H1 (cell line): ENCODE measurements around the gene H6PD. TPM values are rescaled to one million over a fixed set of nuclear protein-coding genes. Genes with fewer than 3 reads are reported as not detected.

ENCODE experiments used
- CTCF ChIA-PET: fragments of 300-600 bp; sonication (Branson Sonifier 250); formaldehyde crosslinking; loops from one replicate; lab custom pipeline; 2021; ENCODE audit not compliant: partially characterized antibody; lab: Charles Lee
- POLR2A ChIA-PET: fragments of 300-600 bp; sonication (Branson Sonifier 250); formaldehyde crosslinking; loops from one replicate; lab custom pipeline; 2021; ENCODE audit warnings: inconsistent platforms; ENCODE audit not compliant: partially characterized antibody; lab: Charles Lee
- DNase-seq, 2 experiments: peaks; one replicate each; pipeline versions ENCODE4 v3.0.0 to v3.0.0-alpha.2; 2010 to 2022; ENCODE audit warnings: low spot score in 2 of 2, low read depth in 1 of 2, mixed read lengths in 1 of 2
- FAIRE-seq: peaks from 2 replicates; lab custom pipeline; 2011; peaks lifted over from hg19 to GRCh38; lab: Jason Lieb, UNC
- H2AFZ ChIP-seq: 2 replicates; pipeline ENCODE4 v1.8.1; 2012; ENCODE audit warnings: low read length, inconsistent platforms
- H2AK5ac ChIP-seq: 2 replicates; pipeline ENCODE4 v1.6.1; 2013; ENCODE audit warnings: low read depth, low read length
- H2BK120ac ChIP-seq: replicated peaks from 2 replicates; pipeline ENCODE3; 2013; ENCODE audit warnings: low read depth, low read length, inconsistent platforms
- H2BK12ac ChIP-seq: 2 replicates; pipeline ENCODE4 v1.6.1; 2013; ENCODE audit warnings: low read depth, low read length
- H2BK15ac ChIP-seq: 2 replicates; pipeline ENCODE4 v1.6.1; 2013; ENCODE audit warnings: low read length
- H2BK20ac ChIP-seq: 2 replicates; pipeline ENCODE4 v1.6.1; 2013; ENCODE audit warnings: low read length
- H2BK5ac ChIP-seq: 2 replicates; pipeline ENCODE4 v1.6.1; 2013; ENCODE audit warnings: low read depth, low read length
- H3K14ac ChIP-seq: 2 replicates; pipeline ENCODE4 v1.6.1; 2013; ENCODE audit warnings: inconsistent platforms; ENCODE audit not compliant: insufficient read length
- H3K18ac ChIP-seq: 2 replicates; pipeline ENCODE4 v1.6.1; 2013; ENCODE audit warnings: low read length; ENCODE audit errors: extremely low read depth
- H3K23ac ChIP-seq: 2 replicates; pipeline ENCODE4 v1.6.1; 2013; ENCODE audit warnings: inconsistent platforms; ENCODE audit not compliant: insufficient read length
- H3K23me2 ChIP-seq: 2 replicates; pipeline ENCODE4 v1.6.1; 2013; ENCODE audit warnings: low read depth, low read length
- H3K27ac ChIP-seq: 2 replicates; pipeline ENCODE4 v1.6.1; 2011; ENCODE audit warnings: low read depth, low read length, inconsistent platforms
- H3K27me3 ChIP-seq, 4 experiments: replicated peaks in 1 of 4; 1 replicate in 1 of 4; 2 replicates in 3 of 4; pipeline versions ENCODE4 v1.6.1 to v1.8.1; 2011 to 2013; ENCODE audit warnings: low read length in 3 of 4, mild to moderate bottlenecking in 3 of 4, inconsistent platforms in 2 of 4, mixed read lengths in 2 of 4, moderate library complexity in 1 of 4; ENCODE audit not compliant: control insufficient read depth in 3 of 4, insufficient read depth in 3 of 4; ENCODE audit errors: extremely low read depth in 1 of 4
- H3K36me3 ChIP-seq, 4 experiments: 2 replicates each; pipeline versions ENCODE4 v1.6.1 to v1.8.1; 2011 to 2013; ENCODE audit warnings: mild to moderate bottlenecking in 4 of 4, low read length in 3 of 4, moderate library complexity in 2 of 4, control low read depth in 1 of 4, inconsistent platforms in 1 of 4; ENCODE audit not compliant: insufficient read depth in 4 of 4, control insufficient read depth in 2 of 4
- H3K4ac ChIP-seq: replicated peaks from 2 replicates; pipeline ENCODE3; 2013; ENCODE audit warnings: low read length, low read depth, mixed read lengths, inconsistent platforms; ENCODE audit not compliant: insufficient read length
- H3K4me1 ChIP-seq, 4 experiments: replicated peaks in 1 of 4; 1 replicate in 1 of 4; 2 replicates in 3 of 4; pipeline versions ENCODE4 v1.6.1 to v1.8.1; 2011 to 2013; ENCODE audit warnings: low read length in 3 of 4, inconsistent platforms in 2 of 4, mixed read lengths in 1 of 4; ENCODE audit not compliant: insufficient read depth in 4 of 4, control insufficient read depth in 3 of 4
- H3K4me2 ChIP-seq, 2 experiments: 2 replicates each; pipeline versions ENCODE4 v1.6.1 to v1.8.1; 2011 to 2013; ENCODE audit warnings: low read depth in 2 of 2, low read length in 2 of 2, control low read depth in 1 of 2, inconsistent platforms in 1 of 2, mild to moderate bottlenecking in 1 of 2; ENCODE audit not compliant: insufficient read depth in 1 of 2
- H3K4me3 ChIP-seq, 4 experiments: fragments of 200-600, 300-600 bp in 1 of 4; sonication (generic), shearing (Covaris generic), sonication (Bioruptor Twin) in 1 of 4; 2 replicates each; pipeline versions ENCODE4 v1.5.1 to v1.8.1; 2011 to 2016; ENCODE audit warnings: low read length in 4 of 4, low read depth in 3 of 4, control low read depth in 2 of 4, inconsistent platforms in 2 of 4, mild to moderate bottlenecking in 2 of 4, mixed read lengths in 1 of 4, moderate library complexity in 1 of 4; ENCODE audit not compliant: insufficient read depth in 2 of 4; ENCODE audit errors: extremely low read depth in 1 of 4
- H3K56ac ChIP-seq: replicated peaks from 2 replicates; pipeline ENCODE3; 2013; ENCODE audit warnings: low read depth, mild to moderate bottlenecking, mixed read lengths, low read length, inconsistent platforms; ENCODE audit not compliant: insufficient read length
- H3K79me1 ChIP-seq: 2 replicates; pipeline ENCODE4 v1.6.1; 2013; ENCODE audit warnings: low read depth, low read length, control low read depth
- H3K79me2 ChIP-seq, 2 experiments: 2 replicates each; pipeline versions ENCODE4 v1.6.1 to v1.8.1; 2012 to 2013; ENCODE audit warnings: low read length in 2 of 2, mild to moderate bottlenecking in 2 of 2, inconsistent platforms in 1 of 2; ENCODE audit not compliant: insufficient read depth in 2 of 2, control insufficient read depth in 1 of 2
- H3K9ac ChIP-seq, 4 experiments: replicated peaks in 1 of 4; 1 replicate in 1 of 4; 2 replicates in 3 of 4; pipeline versions ENCODE4 v1.6.1 to v1.8.1; 2011 to 2013; ENCODE audit warnings: low read depth in 3 of 4, low read length in 3 of 4, control low read depth in 2 of 4, mild to moderate bottlenecking in 2 of 4, moderate library complexity in 2 of 4, inconsistent platforms in 1 of 4; ENCODE audit errors: extremely low read depth in 1 of 4
- H3K9me3 ChIP-seq, 2 experiments: 2 replicates each; pipeline versions ENCODE4 v1.6.1 to v1.8.1; 2012 to 2013; ENCODE audit warnings: mild to moderate bottlenecking in 2 of 2, moderate library complexity in 2 of 2, control low read depth in 1 of 2, inconsistent platforms in 1 of 2, low read depth in 1 of 2, low read length in 1 of 2, mixed read lengths in 1 of 2; ENCODE audit not compliant: insufficient read depth in 2 of 2
- H4K20me1 ChIP-seq, 2 experiments: replicated peaks in 1 of 2; 2 replicates each; pipeline versions ENCODE3 to v1.8.1; 2011 to 2013; ENCODE audit warnings: inconsistent platforms in 2 of 2, low read length in 2 of 2, mild to moderate bottlenecking in 1 of 2; ENCODE audit not compliant: insufficient read depth in 2 of 2, control insufficient read depth in 1 of 2
- H4K5ac ChIP-seq: 2 replicates; pipeline ENCODE4 v1.6.1; 2013; ENCODE audit warnings: low read length, low read depth, mixed read lengths, inconsistent platforms; ENCODE audit not compliant: insufficient read length
- H4K8ac ChIP-seq: 2 replicates; pipeline ENCODE4 v1.8.0; 2013; ENCODE audit warnings: mild to moderate bottlenecking, moderate library complexity, low read length, inconsistent platforms; ENCODE audit not compliant: insufficient read depth; ENCODE audit errors: extremely low read depth
- H4K91ac ChIP-seq: replicated peaks from 2 replicates; pipeline ENCODE3; 2013; ENCODE audit warnings: low read length, mixed read lengths, inconsistent platforms; ENCODE audit not compliant: insufficient read length
- ASH2L ChIP-seq: fragments of 200-600, 300-600 bp; sonication (generic); IDR thresholded peaks from one replicate; pipeline ENCODE4 v1.7.1; 2017; ENCODE audit warnings: low read length
- CHD1 ChIP-seq: IDR thresholded peaks from 2 replicates; pipeline ENCODE4 v1.6.1; 2012; ENCODE audit warnings: low read depth, low read length, improper control_type of control experiment
- EP300 ChIP-seq, 2 experiments: IDR thresholded peaks; 1 replicate in 1 of 2; 2 replicates in 1 of 2; pipeline ENCODE4 v1.6.1; 2011 to 2012; ENCODE audit warnings: low read depth in 2 of 2, low read length in 2 of 2, mild to moderate bottlenecking in 2 of 2, borderline replicate concordance in 1 of 2, inconsistent platforms in 1 of 2, moderate library complexity in 1 of 2
- GABPA ChIP-seq: IDR thresholded peaks from 2 replicates; pipeline ENCODE4 v1.6.1; 2011; ENCODE audit warnings: mild to moderate bottlenecking, low read length, moderate library complexity, borderline replicate concordance; ENCODE audit not compliant: insufficient read depth
- RBBP5 ChIP-seq: IDR thresholded peaks from 2 replicates; pipeline ENCODE4 v1.7.1; 2012; ENCODE audit warnings: low read depth, mild to moderate bottlenecking, inconsistent platforms, low read length, moderate library complexity, borderline replicate concordance
- WGBS, 2 experiments: shearing (Covaris generic) in 1 of 2; methylation state at CpG; one replicate each; pipeline versions ENCODE4 v1.1.6 to v1.1.7; 2013 to 2015; ENCODE audit warnings: low lambda C conversion rate in 2 of 2, mixed read lengths in 2 of 2, inconsistent platforms in 1 of 2, low coverage in 1 of 2, missing lambda C conversion rate in 1 of 2; ENCODE audit not compliant: insufficient replicate concordance in 2 of 2, insufficient coverage in 1 of 2, insufficient read length in 1 of 2; ENCODE audit errors: extremely low coverage in 1 of 2, missing lambda C conversion rate in 1 of 2; 5-methylcytosine and 5-hydroxymethylcytosine counted together
- polyA plus RNA-seq, 7 experiments: library from polyadenylated mRNA; depleted of rRNA in 3 of 7; stranded (reverse) in 5 of 7; unstranded in 2 of 7; fragments of >200 nt in 5 of 7; fragments of 200-250 nt in 2 of 7; gene quantifications; 1 replicate in 5 of 7; 2 replicates in 1 of 7; 4 replicates in 1 of 7; pipeline versions ENCODE4 v1.2.1 to v1.2.3, GENCODE V29; 2011 to 2013; ENCODE audit warnings: missing spikeins in 2 of 7, mixed read lengths in 2 of 7
- total RNA-seq: library from RNA; stranded (reverse); fragmentation: NEBNext Ultra II Directional; extraction: Animal tissue kit (Norgen Biotek cat#: 25700); gene quantifications from 2 replicates; pipeline ENCODE4 v1.2.1, GENCODE V29; 2021

H6PD gene
- total and polyA plus RNA-seq, 2 of the 8 experiments (the other 6 are each of a cell fraction or from before 2014, with no cell fraction given): 3.6 to 3.8 TPM

DNA sequence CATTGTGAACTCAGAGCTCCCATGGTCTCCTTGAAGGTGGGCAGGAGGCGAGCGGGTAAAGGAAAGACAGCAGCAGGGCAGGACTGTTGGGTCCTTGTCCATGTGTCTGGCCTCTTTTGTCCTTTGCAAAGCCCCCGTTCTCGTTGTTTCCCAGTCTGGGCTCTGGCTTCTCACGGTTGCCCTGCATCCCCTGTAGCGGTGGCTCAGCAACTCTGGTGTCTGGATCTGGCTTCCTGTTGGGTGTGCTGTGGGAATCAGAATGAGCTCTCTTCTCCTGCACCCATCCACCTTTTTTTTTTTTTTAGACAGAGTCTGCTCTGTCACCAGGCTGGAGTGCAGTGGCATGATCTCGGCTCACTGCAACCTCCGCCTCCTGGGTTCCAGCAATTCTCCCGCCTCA lies 11.1 kb downstream of the H6PD start:
- Histone ChIP-seq H4K8ac (no peak overlapping the region), H3K4me2 (no peak overlapping the region), H3K27ac (no peak overlapping the region), H3K36me3 (no peaks in the 10 kb centered on the region), H3K9me3 (no peaks in the 10 kb centered on the region), H3K14ac (no peak overlapping the region), H2AK5ac (no peak overlapping the region), H2BK20ac (no peak overlapping the region), H4K20me1 (no peaks in the 10 kb centered on the region), H2BK12ac (no peak overlapping the region), H3K23ac (no peak overlapping the region), H3K4ac (no peak overlapping the region), H3K4me1 (peaks cover under 1 to 22% (median 17%) of the 10 kb centered on the region in 4 experiments), H3K18ac (no peak overlapping the region), H3K56ac (no peak overlapping the region), H4K5ac (no peak overlapping the region), H2BK5ac (no peak overlapping the region), H3K23me2 (no peaks in the 10 kb centered on the region), H2AFZ (no peak overlapping the region), H3K79me2 (no peaks in the 10 kb centered on the region), H2BK15ac (no peak overlapping the region), H3K79me1 (no peaks in the 10 kb centered on the region), H4K91ac (no peak overlapping the region), H2BK120ac (no peak overlapping the region), H3K9ac (no peak overlapping the region), H3K27me3 (no peaks in the 10 kb centered on the region; a peak in 1 of 7 replicates), H3K4me3 (no peak overlapping the region)
- no peak for FAIRE-seq
- WGBS, 2 experiments: 88% methylated on average over 9 of the region's 9 CpGs; no CpG with 5 or more reads in 1 of the 2 experiments
- no peak for DNase-seq
- ChIA-PET POLR2A (no interaction called here), CTCF (interaction anchor here (0.6 to 12.2 kb wide), 9 partner anchors 13 to 246 kb away, joined by 3 to 127 read pairs (median 3); partner anchors contain the start of gene H6PD)
- no peak for TF ChIP-seq EP300 (IDR thresholded peaks at IDR 0.05; ENCODE audit: borderline replicate concordance in 1 of 2, low read depth in 2 of 2, low read length in 2 of 2)
- no peak for TF ChIP-seq RBBP5
- TF ChIP-seq ASH2L: no peak
- TF ChIP-seq GABPA: no peak
- TF ChIP-seq CHD1: no peak
